Upper lobe of right lung (tissue), 1 donor: ENCODE data around the gene IL1RN. TPM values are rescaled to one million over a fixed set of nuclear protein-coding genes. Genes with fewer than 3 reads are reported as not detected.
"Not testable (repeated sequence)": the region's sequence is repeated elsewhere in the genome, so short reads cannot be mapped to it uniquely, and the experiment has no call there.

ENCODE experiments used
- ATAC-seq: fragments of 200-7000 bp; cut with Tn5 transposase; one replicate; pipeline ENCODE4 v1.9.1; 2020; ENCODE audit warnings: mild to moderate bottlenecking, moderate library complexity
- DNase-seq: peaks from one replicate; pipeline ENCODE4 v3.0.0-alpha.2; 2020
- H3K27ac ChIP-seq: fragments of 200-600 bp; one replicate; pipeline ENCODE4 v1.8.0; 2022
- H3K27me3 ChIP-seq: fragments of 200-600 bp; one replicate; pipeline ENCODE4 v1.8.0; 2022; ENCODE audit warnings: mild to moderate bottlenecking
- H3K36me3 ChIP-seq: fragments of 200-600 bp; one replicate; pipeline ENCODE4 v1.8.0; 2022
- H3K4me1 ChIP-seq: fragments of 200-600 bp; one replicate; pipeline ENCODE4 v1.8.0; 2022
- H3K4me3 ChIP-seq: fragments of 200-600 bp; one replicate; pipeline ENCODE4 v1.8.0; 2022; ENCODE audit warnings: mild to moderate bottlenecking
- H3K9me3 ChIP-seq: fragments of 200-600 bp; one replicate; pipeline ENCODE4 v1.8.0; 2022
- intact Hi-C: fragments of 100-400 bp; cut with DNase I; formaldehyde crosslinking; loops from one replicate; pipeline ENCODE4 v1.11.0; 2022
- total RNA-seq: library from RNA; stranded (reverse); fragmentation: NEBNext Ultra II Directional; extraction: Animal tissue kit (Norgen Biotek cat#: 25700); gene quantifications from one replicate; pipeline ENCODE4 v1.2.1, GENCODE V29; 2021
- TF ChIP-seq, protein P1 (sequence below): fragments of 200-600 bp; IDR thresholded peaks from one replicate; pipeline ENCODE4 v1.8.0; 2022; ENCODE audit warnings: antibody characterized with exemption
- donor health status: DM: no; HTN: yes; CAD: no; lungs with severe emphysema.

Gene IL1RN
- total RNA-seq, 1 donor from 2014 or later: 41.7 TPM

DNA sequence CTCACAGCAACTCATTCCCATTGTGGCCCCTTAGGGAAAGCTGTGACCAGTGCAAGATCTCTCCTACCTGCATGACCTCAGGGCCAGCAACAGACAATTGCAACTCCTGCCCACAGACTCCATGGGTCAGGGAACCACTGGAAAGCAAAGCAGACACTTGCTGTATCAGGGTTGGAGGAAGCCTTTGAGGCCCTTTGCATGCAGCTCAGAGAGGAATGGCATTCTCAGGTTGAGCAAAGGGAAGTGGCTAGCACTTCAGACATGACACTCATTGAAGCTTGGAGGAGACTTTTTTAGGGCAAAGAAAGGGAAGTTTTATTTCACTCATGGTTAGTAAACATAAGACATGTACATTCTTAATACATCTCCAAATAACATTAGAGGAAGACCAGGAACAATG is 37.5 kb upstream of the IL1RN start:
- TF ChIP-seq, protein P1, sequence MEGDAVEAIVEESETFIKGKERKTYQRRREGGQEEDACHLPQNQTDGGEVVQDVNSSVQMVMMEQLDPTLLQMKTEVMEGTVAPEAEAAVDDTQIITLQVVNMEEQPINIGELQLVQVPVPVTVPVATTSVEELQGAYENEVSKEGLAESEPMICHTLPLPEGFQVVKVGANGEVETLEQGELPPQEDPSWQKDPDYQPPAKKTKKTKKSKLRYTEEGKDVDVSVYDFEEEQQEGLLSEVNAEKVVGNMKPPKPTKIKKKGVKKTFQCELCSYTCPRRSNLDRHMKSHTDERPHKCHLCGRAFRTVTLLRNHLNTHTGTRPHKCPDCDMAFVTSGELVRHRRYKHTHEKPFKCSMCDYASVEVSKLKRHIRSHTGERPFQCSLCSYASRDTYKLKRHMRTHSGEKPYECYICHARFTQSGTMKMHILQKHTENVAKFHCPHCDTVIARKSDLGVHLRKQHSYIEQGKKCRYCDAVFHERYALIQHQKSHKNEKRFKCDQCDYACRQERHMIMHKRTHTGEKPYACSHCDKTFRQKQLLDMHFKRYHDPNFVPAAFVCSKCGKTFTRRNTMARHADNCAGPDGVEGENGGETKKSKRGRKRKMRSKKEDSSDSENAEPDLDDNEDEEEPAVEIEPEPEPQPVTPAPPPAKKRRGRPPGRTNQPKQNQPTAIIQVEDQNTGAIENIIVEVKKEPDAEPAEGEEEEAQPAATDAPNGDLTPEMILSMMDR: no peak
- H3K27ac ChIP-seq: no peak overlapping the region
- H3K4me3 ChIP-seq: no peak overlapping the region
- no peaks in the 10 kb centered on the region for H3K27me3 ChIP-seq
- H3K36me3 ChIP-seq: no peaks in the 10 kb centered on the region
- no peaks in the 10 kb centered on the region for H3K9me3 ChIP-seq
- no peaks in the 10 kb centered on the region for H3K4me1 ChIP-seq
- intact Hi-C loops: no loop called here
- DNase-seq (no peak), ATAC-seq (peak; percentile 59)

DNA sequence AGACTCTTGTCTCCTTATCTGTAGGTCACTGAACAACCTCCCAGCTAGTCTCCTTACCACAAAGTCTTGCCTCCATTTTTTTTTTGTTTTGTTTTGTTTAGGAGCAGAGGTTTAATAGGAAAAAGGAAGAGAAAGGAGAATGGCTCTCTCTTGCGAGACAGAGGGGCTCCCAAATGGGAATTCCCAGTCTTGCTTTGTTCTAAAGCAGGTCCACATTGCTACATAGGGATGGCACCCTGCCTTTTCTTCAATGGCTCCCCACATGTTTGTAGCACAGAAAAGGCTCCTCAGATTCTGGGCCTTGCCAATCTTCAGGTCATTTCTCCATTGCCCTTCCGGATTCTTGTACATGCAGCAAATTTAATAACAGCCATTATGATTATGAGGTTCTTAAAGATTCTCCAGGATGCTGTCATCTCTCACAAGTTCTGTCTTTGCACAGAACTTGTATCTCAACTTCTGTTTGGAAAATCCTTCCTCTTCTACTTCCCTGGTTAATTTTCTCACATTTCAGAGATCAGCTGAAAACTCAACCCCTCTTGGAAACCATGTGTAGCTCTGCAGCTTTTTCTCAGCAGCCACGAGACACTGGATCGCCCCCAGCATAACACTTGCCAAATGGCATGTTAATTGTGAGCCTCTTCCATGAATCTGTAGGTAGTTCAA is 36.0 kb upstream of the IL1RN start:
- TF ChIP-seq, protein P1: no peak
- H3K9me3 ChIP-seq: no peaks in the 10 kb centered on the region
- no peaks in the 10 kb centered on the region for H3K4me1 ChIP-seq
- DNase-seq (no peak), ATAC-seq (no peak)
- H3K27ac ChIP-seq: no peak overlapping the region
- no peak overlapping the region for H3K4me3 ChIP-seq
- H3K27me3 ChIP-seq: no peaks in the 10 kb centered on the region
- intact Hi-C loops: no loop called here
- H3K36me3 ChIP-seq: no peaks in the 10 kb centered on the region

- Histone ChIP-seq H3K27ac (no peak overlapping the region), H3K4me1 (no peaks in the 10 kb centered on the region), H3K9me3 (no peaks in the 10 kb centered on the region), H3K27me3 (no peaks in the 10 kb centered on the region), H3K4me3 (no peak overlapping the region), H3K36me3 (no peaks in the 10 kb centered on the region)
- TF ChIP-seq, protein P1: no peak
- ATAC-seq (no peak), DNase-seq (no peak)
- intact Hi-C loops: no loop called here
Measured at GRCh38 chr2:113092864-113093612, 34.4 kb upstream of the IL1RN start.

DNA sequence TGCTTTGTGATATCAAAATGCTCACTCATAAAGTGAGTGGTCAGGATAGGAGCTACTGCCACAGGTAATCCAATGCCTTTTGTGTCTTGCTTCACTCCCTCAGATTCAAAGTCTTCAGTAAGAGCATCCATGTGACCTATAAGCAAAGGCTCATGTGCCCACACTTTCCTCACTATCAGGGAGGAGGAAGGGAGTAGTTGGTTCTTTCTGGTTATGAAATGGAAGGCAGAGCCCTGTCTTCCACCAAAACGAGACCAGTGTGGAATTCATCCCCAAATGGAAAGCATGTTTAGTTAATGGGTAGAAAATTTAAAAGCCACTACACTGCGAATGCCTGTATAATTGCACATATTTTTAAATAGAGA is 33.8 kb upstream of the IL1RN start:
- no peak overlapping the region for H3K27ac ChIP-seq
- no peak for DNase-seq

DNA sequence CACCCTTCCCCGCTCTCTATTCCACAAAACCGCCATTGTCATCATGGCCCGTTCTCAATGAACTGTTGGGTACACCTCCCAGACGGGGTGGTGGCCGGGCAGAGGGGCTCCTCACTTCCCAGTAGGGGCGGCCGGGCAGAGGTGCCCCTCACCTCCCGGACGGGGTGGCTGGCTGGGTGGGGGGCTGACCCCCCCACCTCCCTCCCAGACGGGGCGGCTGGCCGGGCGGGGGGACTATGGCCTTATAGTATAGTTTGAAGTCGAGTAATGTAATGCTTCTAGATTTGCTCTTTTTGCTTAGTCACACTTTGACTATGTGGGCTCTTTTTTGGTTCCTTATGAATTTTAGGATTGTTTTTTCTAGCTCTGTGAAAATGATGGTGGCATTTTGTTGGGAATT is 31.1 kb upstream of the IL1RN start:
- H3K4me1 ChIP-seq, DNase-seq, H3K36me3 ChIP-seq, H3K9me3 ChIP-seq, ATAC-seq, H3K27me3 ChIP-seq, intact Hi-C loops, H3K27ac ChIP-seq, H3K4me3 ChIP-seq: not testable (repeated sequence)

More for the DNA sequence above, 33.8 kb upstream of the IL1RN start:
- Histone ChIP-seq H3K36me3 (no peaks in the 10 kb centered on the region), H3K27me3 (no peaks in the 10 kb centered on the region), H3K9me3 (no peaks in the 10 kb centered on the region), H3K4me3 (no peak overlapping the region), H3K4me1 (no peaks in the 10 kb centered on the region)
- TF ChIP-seq, protein P1: no peak
- peak; percentile 52 for ATAC-seq
- intact Hi-C loops: no loop called here

GRCh38 chr2:113096842-113097618 is 30.4 kb upstream of the IL1RN start:
- DNase-seq, H3K36me3 ChIP-seq, H3K27ac ChIP-seq, ATAC-seq, H3K4me1 ChIP-seq, H3K4me3 ChIP-seq, H3K27me3 ChIP-seq, H3K9me3 ChIP-seq, intact Hi-C loops: not testable (repeated sequence)
